ENCODE results near the gene GNA12. TPM values are rescaled to one million over a fixed set of nuclear protein-coding genes. Genes with fewer than 3 reads are reported as not detected.

GNA12 gene
- total RNA-seq, 1 donor = 27.1 TPM

DNA sequence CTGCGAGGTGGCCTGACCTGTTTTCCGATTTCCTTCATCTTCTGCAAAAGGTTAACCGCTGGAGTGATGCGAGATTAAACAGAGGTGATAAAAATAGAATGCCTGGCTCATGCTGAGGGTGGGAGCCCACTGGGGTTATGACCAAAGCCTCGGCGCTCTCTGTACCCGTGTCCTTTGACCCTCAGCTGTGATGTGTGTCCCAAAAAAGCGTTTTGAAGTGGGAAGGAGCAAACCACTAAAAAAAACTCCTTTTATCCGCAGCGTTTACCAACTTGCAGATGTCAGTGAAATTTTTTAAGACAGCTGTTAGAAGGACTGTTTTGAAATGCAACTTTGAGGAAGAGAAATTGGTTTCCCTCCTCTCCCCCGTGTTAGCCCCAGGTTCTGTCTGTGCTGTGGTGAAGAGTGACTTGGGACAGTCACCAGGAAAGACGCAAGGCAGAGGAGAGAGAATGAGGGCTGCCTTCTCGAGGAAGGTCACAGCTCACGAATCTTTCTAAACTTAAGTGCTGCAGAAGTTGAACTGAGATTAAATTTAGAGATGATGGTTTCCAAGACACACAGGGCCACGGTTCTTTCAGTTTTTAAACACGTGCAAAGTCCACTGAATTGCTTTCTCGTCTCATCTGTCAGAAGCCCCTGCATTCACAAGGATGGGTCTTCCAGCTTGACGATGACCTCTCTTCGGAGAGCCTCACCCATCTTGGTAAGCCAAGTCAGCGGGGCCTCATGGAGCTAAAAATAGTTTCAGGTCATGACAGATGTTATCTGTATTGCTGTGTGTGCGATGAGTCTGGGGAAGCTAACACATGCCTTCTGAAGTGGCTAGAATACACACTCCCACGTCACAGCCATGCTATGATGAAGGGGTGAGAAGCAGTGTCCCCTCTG lies 128.5 kb downstream of the GNA12 start:
- TF ChIP-seq, protein P1, sequence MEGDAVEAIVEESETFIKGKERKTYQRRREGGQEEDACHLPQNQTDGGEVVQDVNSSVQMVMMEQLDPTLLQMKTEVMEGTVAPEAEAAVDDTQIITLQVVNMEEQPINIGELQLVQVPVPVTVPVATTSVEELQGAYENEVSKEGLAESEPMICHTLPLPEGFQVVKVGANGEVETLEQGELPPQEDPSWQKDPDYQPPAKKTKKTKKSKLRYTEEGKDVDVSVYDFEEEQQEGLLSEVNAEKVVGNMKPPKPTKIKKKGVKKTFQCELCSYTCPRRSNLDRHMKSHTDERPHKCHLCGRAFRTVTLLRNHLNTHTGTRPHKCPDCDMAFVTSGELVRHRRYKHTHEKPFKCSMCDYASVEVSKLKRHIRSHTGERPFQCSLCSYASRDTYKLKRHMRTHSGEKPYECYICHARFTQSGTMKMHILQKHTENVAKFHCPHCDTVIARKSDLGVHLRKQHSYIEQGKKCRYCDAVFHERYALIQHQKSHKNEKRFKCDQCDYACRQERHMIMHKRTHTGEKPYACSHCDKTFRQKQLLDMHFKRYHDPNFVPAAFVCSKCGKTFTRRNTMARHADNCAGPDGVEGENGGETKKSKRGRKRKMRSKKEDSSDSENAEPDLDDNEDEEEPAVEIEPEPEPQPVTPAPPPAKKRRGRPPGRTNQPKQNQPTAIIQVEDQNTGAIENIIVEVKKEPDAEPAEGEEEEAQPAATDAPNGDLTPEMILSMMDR (IDR thresholded peaks at IDR 0.05; ENCODE audit: extremely low read depth, low read depth, low read length) = no peak
- H3K9me3 ChIP-seq (ENCODE audit: low read depth, low read length) = no peaks in the 10 kb centered on the region
- no peaks in the 10 kb centered on the region for H3K4me1 ChIP-seq (ENCODE audit: insufficient read depth, low read length)
- H3K27me3 ChIP-seq (ENCODE audit: insufficient read depth, low read length) = no peaks in the 10 kb centered on the region
- DNase-seq (ENCODE audit: insufficient read length, low spot score, missing footprints) = peak; percentile 77
- H3K4me3 ChIP-seq (ENCODE audit: insufficient read depth, low read length) = no peak overlapping the region
- H4K20me1 ChIP-seq (ENCODE audit: insufficient read depth, low read length) = no peaks in the 10 kb centered on the region
- H3K36me3 ChIP-seq (ENCODE audit: insufficient read depth, low read length) = peaks cover 3% of the 10 kb centered on the region
- no peak overlapping the region for H3K27ac ChIP-seq (ENCODE audit: low read depth, low read length)
- H2AFZ ChIP-seq (ENCODE audit: low read length) = no peak overlapping the region
- H3K4me2 ChIP-seq (ENCODE audit: insufficient read depth, low read length) = no peak overlapping the region
- no peaks in the 10 kb centered on the region for H3K79me2 ChIP-seq (ENCODE audit: insufficient read depth, low read length)

DNA sequence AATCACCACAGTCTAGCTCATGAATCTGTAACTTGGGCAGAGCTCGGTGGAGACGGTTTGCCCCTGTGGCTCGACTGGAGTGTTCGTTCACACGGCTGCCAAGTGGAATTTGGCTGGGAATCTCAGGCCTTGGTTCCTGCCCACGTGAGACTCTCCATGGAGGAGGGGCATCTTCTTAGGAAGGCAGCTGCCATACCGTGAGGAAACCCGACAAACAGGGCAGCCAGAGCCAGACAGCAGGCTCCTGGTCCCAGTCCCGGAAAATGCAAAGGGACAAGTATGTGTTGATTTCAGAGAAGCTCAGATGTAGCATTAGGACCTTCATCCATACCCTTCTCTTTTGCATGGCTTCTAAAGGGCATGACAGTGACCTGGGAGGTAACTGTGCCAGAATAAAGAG lies 129.5 kb downstream of the GNA12 start:
- Histone ChIP-seq H3K36me3 (ENCODE audit: insufficient read depth, low read length) (peaks cover 3% of the 10 kb centered on the region), H2AFZ (ENCODE audit: low read length) (no peak overlapping the region), H3K27ac (ENCODE audit: low read depth, low read length) (no peak overlapping the region), H3K27me3 (ENCODE audit: insufficient read depth, low read length) (no peaks in the 10 kb centered on the region), H3K9me3 (ENCODE audit: low read depth, low read length) (no peaks in the 10 kb centered on the region), H4K20me1 (ENCODE audit: insufficient read depth, low read length) (no peaks in the 10 kb centered on the region), H3K4me3 (ENCODE audit: insufficient read depth, low read length) (no peak overlapping the region), H3K4me2 (ENCODE audit: insufficient read depth, low read length) (no peak overlapping the region), H3K79me2 (ENCODE audit: insufficient read depth, low read length) (no peaks in the 10 kb centered on the region), H3K4me1 (ENCODE audit: insufficient read depth, low read length) (no peaks in the 10 kb centered on the region)
- DNase-seq (ENCODE audit: insufficient read length, low spot score, missing footprints) = peak; percentile 69
- TF ChIP-seq, protein P1 (IDR thresholded peaks at IDR 0.05; ENCODE audit: extremely low read depth, low read depth, low read length) = no peak

DNA sequence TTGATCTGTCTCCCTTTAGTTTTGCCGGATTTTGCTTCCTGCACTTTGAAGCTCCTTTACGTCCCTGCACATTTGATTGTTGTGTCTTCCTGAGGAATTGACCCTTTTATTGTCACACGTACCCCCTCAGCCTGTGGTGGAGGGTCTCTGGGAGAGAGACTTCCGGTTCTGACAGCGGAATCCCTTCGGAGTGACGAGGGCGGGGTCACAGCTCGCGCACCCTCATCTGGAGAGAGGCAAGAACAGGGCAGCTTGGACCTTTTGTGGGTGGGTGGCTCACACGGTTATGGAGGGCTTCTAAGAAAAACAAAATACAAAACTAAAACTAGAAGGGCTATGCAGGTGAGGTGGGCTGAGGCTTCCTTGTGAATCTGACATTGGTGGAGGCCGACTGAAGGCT lies 130.1 kb downstream of the GNA12 start:
- TF ChIP-seq, protein P1 (IDR thresholded peaks at IDR 0.05; ENCODE audit: extremely low read depth, low read depth, low read length) = no peak
- no peaks in the 10 kb centered on the region for H3K4me1 ChIP-seq (ENCODE audit: insufficient read depth, low read length)
- no peak overlapping the region for H3K4me2 ChIP-seq (ENCODE audit: insufficient read depth, low read length)
- no peaks in the 10 kb centered on the region for H3K79me2 ChIP-seq (ENCODE audit: insufficient read depth, low read length)
- H2AFZ ChIP-seq (ENCODE audit: low read length) = no peak overlapping the region
- no peak overlapping the region for H3K27ac ChIP-seq (ENCODE audit: low read depth, low read length)
- H3K9me3 ChIP-seq (ENCODE audit: low read depth, low read length) = no peaks in the 10 kb centered on the region
- no peak overlapping the region for H3K4me3 ChIP-seq (ENCODE audit: insufficient read depth, low read length)
- peak; percentile 53 for DNase-seq (ENCODE audit: insufficient read length, low spot score, missing footprints)
- H3K36me3 ChIP-seq (ENCODE audit: insufficient read depth, low read length) = peaks cover 3% of the 10 kb centered on the region
- H3K27me3 ChIP-seq (ENCODE audit: insufficient read depth, low read length) = no peaks in the 10 kb centered on the region
- no peaks in the 10 kb centered on the region for H4K20me1 ChIP-seq (ENCODE audit: insufficient read depth, low read length)

DNA sequence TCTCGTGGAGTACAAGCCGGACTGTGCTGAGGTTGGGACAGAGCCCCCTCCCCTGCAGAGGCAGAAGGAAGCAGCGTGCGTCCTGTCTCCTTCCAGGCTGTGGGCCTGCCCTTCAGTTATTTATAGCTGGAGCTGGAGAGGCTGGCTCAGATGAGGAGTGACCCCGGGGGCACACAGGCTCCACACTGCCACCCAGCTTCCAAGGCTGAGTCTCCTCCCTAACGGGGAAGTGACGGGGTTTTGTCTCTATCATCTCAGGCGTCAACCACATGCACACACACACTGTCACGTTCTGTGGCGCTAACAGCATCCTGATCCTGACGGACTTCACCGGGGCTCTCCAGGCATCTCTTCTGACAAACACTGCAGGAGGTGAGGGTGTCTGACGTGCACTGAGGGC lies 130.7 kb downstream of the GNA12 start:
- Histone ChIP-seq H2AFZ (ENCODE audit: low read length) (no peak overlapping the region), H3K4me1 (ENCODE audit: insufficient read depth, low read length) (no peaks in the 10 kb centered on the region), H3K27me3 (ENCODE audit: insufficient read depth, low read length) (no peaks in the 10 kb centered on the region), H3K4me2 (ENCODE audit: insufficient read depth, low read length) (no peak overlapping the region), H3K79me2 (ENCODE audit: insufficient read depth, low read length) (no peaks in the 10 kb centered on the region), H3K4me3 (ENCODE audit: insufficient read depth, low read length) (no peak overlapping the region), H3K9me3 (ENCODE audit: low read depth, low read length) (no peaks in the 10 kb centered on the region), H3K27ac (ENCODE audit: low read depth, low read length) (no peak overlapping the region), H4K20me1 (ENCODE audit: insufficient read depth, low read length) (no peaks in the 10 kb centered on the region), H3K36me3 (ENCODE audit: insufficient read depth, low read length) (peaks cover 3% of the 10 kb centered on the region)
- TF ChIP-seq, protein P1 (IDR thresholded peaks at IDR 0.05; ENCODE audit: extremely low read depth, low read depth, low read length) = no peak
- peak; percentile 58 for DNase-seq (ENCODE audit: insufficient read length, low spot score, missing footprints)

Measured in osteoblast (primary cell).